ENCODE measurements around the gene MNX1. TPM values are rescaled to one million over a fixed set of nuclear protein-coding genes. Genes with fewer than 3 reads are reported as not detected.
A peak's percentile ranks its signal among the peaks of the same experiment; 100 is the strongest.

MNX1 gene
- under 1 TPM; 0.06 to 0.08 TPM for polyA plus RNA-seq

DNA sequence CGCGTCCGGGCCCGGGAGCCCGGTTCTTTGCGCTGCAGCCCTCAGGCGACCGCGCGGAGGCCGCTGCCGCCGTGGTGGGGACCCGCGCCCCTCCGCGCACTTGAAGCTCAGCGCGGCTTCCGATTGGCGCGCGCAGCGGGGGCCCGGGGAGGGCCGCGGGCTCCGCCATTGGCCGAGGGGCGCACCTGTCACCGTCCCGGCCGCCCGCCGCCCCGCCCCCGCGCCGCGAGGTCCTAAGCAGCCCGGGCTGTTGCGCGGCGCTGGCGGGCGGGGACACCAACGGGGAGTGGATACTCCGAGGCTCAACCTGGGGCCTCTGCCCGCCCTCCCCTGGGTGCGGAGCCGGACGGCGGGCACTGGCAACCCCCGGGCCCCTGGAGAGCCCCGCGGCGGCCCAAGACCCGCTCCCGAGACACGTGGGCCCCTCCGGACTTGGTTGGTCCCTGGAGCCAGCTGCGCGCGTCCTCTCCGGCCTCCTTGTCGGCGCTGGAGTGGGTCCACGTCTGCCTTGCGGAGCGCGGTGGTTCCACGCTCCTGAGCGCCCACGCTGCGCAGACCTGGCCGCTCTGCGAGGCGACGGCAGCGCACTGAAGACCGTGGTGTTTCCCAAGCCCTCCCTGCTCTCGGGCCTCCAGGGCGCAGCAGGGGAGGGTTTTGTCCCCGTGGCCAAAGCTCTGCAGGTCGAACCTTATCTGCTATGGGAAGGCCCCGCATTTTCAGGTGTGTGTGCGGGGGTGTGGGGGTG, at the start of gene MNX1:
Gene MNX1, minus strand, starts transcription at position 76 of the 745 bp plus-strand sequence. CDS start 313 bp downstream, outside the sequence.
- Histone ChIP-seq H3K36me3 (ENCODE audit: control insufficient read depth in 2 of 2, insufficient read depth in 2 of 2, low read length in 1 of 2) (no peaks in the 10 kb centered on the region), H3K4me3 (ENCODE audit: low read depth in 1 of 2, low read length in 2 of 2) (peak within 1 kb of the TSS; percentile 57 to 65), H3K4me1 (ENCODE audit: control insufficient read depth in 2 of 2, insufficient read depth in 2 of 2, low read length in 1 of 2) (peaks cover 5 to 12% of the 10 kb centered on the region in 2 donors), H3K9me3 (ENCODE audit: control insufficient read depth in 2 of 2, insufficient read depth in 1 of 2, low read depth in 1 of 2, low read length in 1 of 2) (no peaks in the 10 kb centered on the region), H3K27ac (ENCODE audit: low read depth in 2 of 2, low read length in 1 of 2) (no peak within 1 kb of the TSS), H3K27me3 (ENCODE audit: control insufficient read depth in 1 of 2, insufficient read depth in 2 of 2, low read length in 2 of 2) (peaks cover 3 to 25% of the 10 kb centered on the region in 2 donors)
- 1% methylated on average over 74 to 87 of the region's 87 CpGs for WGBS, 2 donors

DNA sequence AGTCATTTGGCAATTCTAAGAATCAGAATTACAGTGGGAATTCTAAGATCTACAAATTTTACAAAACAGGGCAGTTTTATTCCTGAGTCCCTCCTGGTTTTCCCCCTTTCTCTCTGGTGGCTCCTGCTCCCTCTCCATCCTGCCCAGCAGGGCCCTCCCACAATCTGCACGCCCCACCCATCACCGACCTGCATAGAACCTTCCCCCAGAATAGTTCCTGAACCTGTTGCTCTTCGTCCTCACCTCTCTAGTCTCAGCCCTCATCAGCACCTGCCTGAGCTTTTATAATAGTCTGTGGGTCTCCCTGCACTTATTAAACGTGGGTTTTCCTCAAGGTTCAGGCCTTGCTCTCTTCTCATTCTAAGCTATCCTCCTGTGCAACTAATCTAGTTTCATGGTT, 49.1 kb upstream of the MNX1 start:
- Histone ChIP-seq H3K27me3 (ENCODE audit: control insufficient read depth in 1 of 2, insufficient read depth in 2 of 2, low read length in 2 of 2) (peaks cover 0 to 4% of the 10 kb centered on the region in 2 donors), H3K36me3 (ENCODE audit: control insufficient read depth in 2 of 2, insufficient read depth in 2 of 2, low read length in 1 of 2) (no peaks in the 10 kb centered on the region), H3K4me3 (ENCODE audit: low read depth in 1 of 2, low read length in 2 of 2) (no peak overlapping the region), H3K9me3 (ENCODE audit: control insufficient read depth in 2 of 2, insufficient read depth in 1 of 2, low read depth in 1 of 2, low read length in 1 of 2) (peaks cover 5 to 7% of the 10 kb centered on the region in 2 donors), H3K4me1 (ENCODE audit: control insufficient read depth in 2 of 2, insufficient read depth in 2 of 2, low read length in 1 of 2) (no peaks in the 10 kb centered on the region), H3K27ac (ENCODE audit: low read depth in 2 of 2, low read length in 1 of 2) (no peak overlapping the region)
- 53 to 62% methylated on average over 4 of the region's 4 CpGs for WGBS, 2 donors

DNA sequence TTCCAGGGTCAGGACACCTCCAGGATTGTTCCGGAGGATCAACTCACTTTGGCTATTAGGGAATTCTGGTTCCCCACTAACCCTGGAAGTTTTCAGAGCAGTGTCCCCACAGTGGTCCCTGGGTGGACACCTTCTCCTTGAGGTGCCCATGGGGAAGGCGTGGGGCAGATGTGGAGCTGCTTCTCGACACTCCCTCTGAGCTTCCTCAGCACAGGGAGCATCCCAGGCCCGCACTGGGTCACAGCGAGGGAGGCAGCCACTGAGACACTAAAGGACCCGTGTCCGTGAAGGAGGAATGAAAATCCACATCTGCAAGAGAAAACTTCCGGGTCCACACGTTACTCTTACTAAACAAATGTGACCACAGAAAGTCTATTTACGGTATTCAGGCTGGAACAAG, 48.2 kb upstream of the MNX1 start:
- no peaks in the 10 kb centered on the region for H3K36me3 ChIP-seq (ENCODE audit: control insufficient read depth in 2 of 2, insufficient read depth in 2 of 2, low read length in 1 of 2)
- H3K27me3 ChIP-seq (ENCODE audit: control insufficient read depth in 1 of 2, insufficient read depth in 2 of 2, low read length in 2 of 2): peaks cover 0 to 4% of the 10 kb centered on the region in 2 donors
- no peak overlapping the region for H3K4me3 ChIP-seq (ENCODE audit: low read depth in 1 of 2, low read length in 2 of 2)
- H3K9me3 ChIP-seq (ENCODE audit: control insufficient read depth in 2 of 2, insufficient read depth in 1 of 2, low read depth in 1 of 2, low read length in 1 of 2): peaks cover 5 to 7% of the 10 kb centered on the region in 2 donors
- H3K4me1 ChIP-seq (ENCODE audit: control insufficient read depth in 2 of 2, insufficient read depth in 2 of 2, low read length in 1 of 2): no peaks in the 10 kb centered on the region
- no peak overlapping the region for H3K27ac ChIP-seq (ENCODE audit: low read depth in 2 of 2, low read length in 1 of 2)
- 83 to 84% methylated on average over 10 of the region's 10 CpGs for WGBS, 2 donors

DNA sequence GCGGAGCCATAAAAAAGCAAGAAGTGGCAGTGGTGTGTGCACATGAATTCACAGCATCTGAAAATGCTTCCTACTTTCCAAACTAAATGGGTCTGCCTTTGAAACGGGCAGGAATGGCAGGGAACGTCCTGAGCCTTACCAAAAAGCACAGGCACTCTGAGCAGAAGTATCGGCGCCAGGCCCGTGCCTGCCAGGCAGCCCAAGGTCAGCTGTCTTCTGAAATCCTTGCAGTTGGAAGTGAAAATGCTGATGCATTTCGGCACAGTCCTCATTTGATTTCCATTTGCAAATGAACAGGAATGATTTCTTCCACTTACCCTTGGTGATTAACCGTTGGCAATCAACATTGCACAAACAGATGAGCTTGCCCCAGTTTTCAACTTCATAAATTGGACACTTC, 47.6 kb upstream of the MNX1 start:
- 70 to 80% methylated on average over 8 of the region's 8 CpGs for WGBS, 2 donors
- no peak overlapping the region for H3K27ac ChIP-seq (ENCODE audit: low read depth in 2 of 2, low read length in 1 of 2)
- no peaks in the 10 kb centered on the region for H3K4me1 ChIP-seq (ENCODE audit: control insufficient read depth in 2 of 2, insufficient read depth in 2 of 2, low read length in 1 of 2)
- H3K4me3 ChIP-seq (ENCODE audit: low read depth in 1 of 2, low read length in 2 of 2): no peak overlapping the region
- H3K27me3 ChIP-seq (ENCODE audit: control insufficient read depth in 1 of 2, insufficient read depth in 2 of 2, low read length in 2 of 2): peaks cover 0 to 4% of the 10 kb centered on the region in 2 donors
- H3K36me3 ChIP-seq (ENCODE audit: control insufficient read depth in 2 of 2, insufficient read depth in 2 of 2, low read length in 1 of 2): no peaks in the 10 kb centered on the region
- H3K9me3 ChIP-seq (ENCODE audit: control insufficient read depth in 2 of 2, insufficient read depth in 1 of 2, low read depth in 1 of 2, low read length in 1 of 2): peaks cover 5 to 7% of the 10 kb centered on the region in 2 donors

GRCh38 chr7:157056957-157057902, 46.8 kb upstream of the MNX1 start:
- Histone ChIP-seq H3K4me1 (ENCODE audit: control insufficient read depth in 2 of 2, insufficient read depth in 2 of 2, low read length in 1 of 2) (no peaks in the 10 kb centered on the region), H3K36me3 (ENCODE audit: control insufficient read depth in 2 of 2, insufficient read depth in 2 of 2, low read length in 1 of 2) (no peaks in the 10 kb centered on the region), H3K4me3 (ENCODE audit: low read depth in 1 of 2, low read length in 2 of 2) (no peak overlapping the region), H3K27me3 (ENCODE audit: control insufficient read depth in 1 of 2, insufficient read depth in 2 of 2, low read length in 2 of 2) (peaks cover 0 to 4% of the 10 kb centered on the region in 2 donors), H3K27ac (ENCODE audit: low read depth in 2 of 2, low read length in 1 of 2) (no peak overlapping the region), H3K9me3 (ENCODE audit: control insufficient read depth in 2 of 2, insufficient read depth in 1 of 2, low read depth in 1 of 2, low read length in 1 of 2) (peaks cover 1 to 6% of the 10 kb centered on the region in 2 donors)
- WGBS, 2 donors: 72 to 74% methylated on average over 16 of the region's 16 CpGs

GRCh38 chr7:157056246-157056645, 45.8 kb upstream of the MNX1 start:
- Histone ChIP-seq H3K27ac (ENCODE audit: low read depth in 2 of 2, low read length in 1 of 2) (no peak overlapping the region), H3K4me1 (ENCODE audit: control insufficient read depth in 2 of 2, insufficient read depth in 2 of 2, low read length in 1 of 2) (no peaks in the 10 kb centered on the region), H3K9me3 (ENCODE audit: control insufficient read depth in 2 of 2, insufficient read depth in 1 of 2, low read depth in 1 of 2, low read length in 1 of 2) (peaks cover 0 to 2% of the 10 kb centered on the region in 2 donors), H3K36me3 (ENCODE audit: control insufficient read depth in 2 of 2, insufficient read depth in 2 of 2, low read length in 1 of 2) (no peaks in the 10 kb centered on the region), H3K4me3 (ENCODE audit: low read depth in 1 of 2, low read length in 2 of 2) (no peak overlapping the region), H3K27me3 (ENCODE audit: control insufficient read depth in 1 of 2, insufficient read depth in 2 of 2, low read length in 2 of 2) (no peaks in the 10 kb centered on the region)
- 80 to 81% methylated on average over 9 of the region's 9 CpGs for WGBS, 2 donors

DNA sequence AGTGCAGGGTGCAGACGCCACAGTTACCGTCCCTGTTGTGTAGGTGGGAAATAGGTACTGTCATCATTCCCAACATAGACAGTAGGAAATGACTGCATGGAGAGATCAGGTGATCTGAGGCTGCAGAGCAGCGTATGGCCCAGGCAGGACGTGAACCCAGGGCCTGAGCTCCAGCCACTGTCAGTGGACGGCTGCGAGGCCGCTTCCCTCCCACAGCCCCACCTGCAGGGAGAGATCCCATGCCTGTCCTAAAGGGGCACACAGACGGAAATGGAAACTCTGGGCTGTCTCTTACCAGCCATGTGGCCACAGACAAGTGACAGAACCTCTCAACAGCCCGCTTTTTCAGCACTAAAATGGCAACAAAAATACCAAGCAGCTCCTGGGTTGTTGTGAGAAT, 44.5 kb upstream of the MNX1 start:
- no peaks in the 10 kb centered on the region for H3K27me3 ChIP-seq (ENCODE audit: control insufficient read depth in 1 of 2, insufficient read depth in 2 of 2, low read length in 2 of 2)
- 78 to 83% methylated on average over 9 of the region's 9 CpGs for WGBS, 2 donors

DNA sequence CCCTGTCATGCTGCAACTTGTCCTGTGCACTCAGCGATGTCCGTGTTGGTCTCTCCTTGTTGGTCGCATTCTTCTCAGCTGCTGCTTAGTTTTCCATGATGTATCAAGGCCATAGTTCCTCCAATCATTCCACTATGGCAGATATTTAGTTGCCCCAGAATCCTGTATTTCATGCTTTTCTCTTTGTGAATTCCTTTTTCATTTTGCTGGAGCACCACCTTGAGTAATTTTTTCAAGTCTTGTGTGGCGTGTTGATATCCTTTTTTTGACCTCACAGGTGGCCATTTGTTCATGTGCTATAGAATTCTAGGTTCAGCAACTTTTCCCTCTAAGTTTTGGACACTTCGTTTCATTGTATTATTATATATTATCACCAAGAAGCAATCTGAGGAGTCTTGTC, 42.7 kb upstream of the MNX1 start:
- Histone ChIP-seq H3K27ac (ENCODE audit: low read depth in 2 of 2, low read length in 1 of 2) (no peak overlapping the region), H3K9me3 (ENCODE audit: control insufficient read depth in 2 of 2, insufficient read depth in 1 of 2, low read depth in 1 of 2, low read length in 1 of 2) (no peaks in the 10 kb centered on the region), H3K4me1 (ENCODE audit: control insufficient read depth in 2 of 2, insufficient read depth in 2 of 2, low read length in 1 of 2) (no peaks in the 10 kb centered on the region), H3K4me3 (ENCODE audit: low read depth in 1 of 2, low read length in 2 of 2) (no peak overlapping the region), H3K36me3 (ENCODE audit: control insufficient read depth in 2 of 2, insufficient read depth in 2 of 2, low read length in 1 of 2) (no peaks in the 10 kb centered on the region), H3K27me3 (ENCODE audit: control insufficient read depth in 1 of 2, insufficient read depth in 2 of 2, low read length in 2 of 2) (no peaks in the 10 kb centered on the region)
- 88 to 89% methylated on average over 5 of the region's 5 CpGs for whole genome bisulfite sequencing, 2 donors

More for the DNA sequence above, 44.5 kb upstream of the MNX1 start:
- Histone ChIP-seq H3K36me3 (ENCODE audit: control insufficient read depth in 2 of 2, insufficient read depth in 2 of 2, low read length in 1 of 2) (no peaks in the 10 kb centered on the region), H3K9me3 (ENCODE audit: control insufficient read depth in 2 of 2, insufficient read depth in 1 of 2, low read depth in 1 of 2, low read length in 1 of 2) (peaks cover 0 to under 1% of the 10 kb centered on the region in 2 donors), H3K4me1 (ENCODE audit: control insufficient read depth in 2 of 2, insufficient read depth in 2 of 2, low read length in 1 of 2) (no peaks in the 10 kb centered on the region), H3K4me3 (ENCODE audit: low read depth in 1 of 2, low read length in 2 of 2) (no peak overlapping the region), H3K27ac (ENCODE audit: low read depth in 2 of 2, low read length in 1 of 2) (no peak overlapping the region)

DNA sequence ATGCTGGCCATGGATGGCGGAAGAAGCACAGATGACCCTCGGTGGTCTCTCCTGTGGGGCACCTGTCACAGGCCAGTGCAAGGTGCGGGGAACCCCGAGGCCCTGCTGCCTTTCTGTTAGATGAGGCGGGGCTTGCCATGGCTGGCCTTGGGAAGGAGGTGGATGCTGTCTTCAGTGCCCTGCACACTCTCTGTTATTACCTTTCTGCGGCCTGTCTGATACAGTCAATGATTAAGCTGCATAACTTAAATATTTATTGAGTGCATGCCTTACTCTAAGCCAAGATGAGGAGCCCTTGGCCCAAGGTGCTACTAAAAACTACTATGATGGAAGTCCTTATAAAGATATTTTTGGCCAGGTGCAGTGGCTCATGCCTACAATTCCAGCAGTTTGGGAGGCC, 36.7 kb upstream of the MNX1 start:
- Histone ChIP-seq H3K27ac (ENCODE audit: low read depth in 2 of 2, low read length in 1 of 2) (no peak overlapping the region), H3K27me3 (ENCODE audit: control insufficient read depth in 1 of 2, insufficient read depth in 2 of 2, low read length in 2 of 2) (no peaks in the 10 kb centered on the region), H3K4me3 (ENCODE audit: low read depth in 1 of 2, low read length in 2 of 2) (no peak overlapping the region), H3K9me3 (ENCODE audit: control insufficient read depth in 2 of 2, insufficient read depth in 1 of 2, low read depth in 1 of 2, low read length in 1 of 2) (no peaks in the 10 kb centered on the region), H3K36me3 (ENCODE audit: control insufficient read depth in 2 of 2, insufficient read depth in 2 of 2, low read length in 1 of 2) (no peaks in the 10 kb centered on the region), H3K4me1 (ENCODE audit: control insufficient read depth in 2 of 2, insufficient read depth in 2 of 2, low read length in 1 of 2) (no peaks in the 10 kb centered on the region)
- WGBS, 2 donors: 60 to 71% methylated on average over 6 of the region's 6 CpGs

Measured in esophagus (tissue), 2 donors.